ENCODE results near the gene EPS8.

DNA sequence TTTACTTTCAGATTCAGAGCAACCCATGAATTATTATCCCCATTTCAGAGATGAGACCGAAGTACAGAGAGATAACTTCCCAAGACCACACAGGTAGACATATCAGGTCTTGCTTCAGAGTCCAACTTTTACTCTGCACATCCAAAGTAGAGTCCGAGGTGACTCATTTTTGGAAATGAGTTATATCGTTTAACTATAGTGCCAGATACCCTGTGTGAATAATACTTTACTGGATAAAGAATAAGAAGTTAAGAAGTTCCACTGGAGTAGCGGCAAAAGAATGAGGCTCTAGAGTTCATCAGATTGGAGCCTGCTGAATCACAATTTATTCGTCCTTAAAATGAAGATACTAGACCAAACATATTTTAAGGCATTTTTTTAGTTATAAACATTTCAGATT lies 124.7 kb downstream of the EPS8 start:
- TF ChIP-seq, protein P1, sequence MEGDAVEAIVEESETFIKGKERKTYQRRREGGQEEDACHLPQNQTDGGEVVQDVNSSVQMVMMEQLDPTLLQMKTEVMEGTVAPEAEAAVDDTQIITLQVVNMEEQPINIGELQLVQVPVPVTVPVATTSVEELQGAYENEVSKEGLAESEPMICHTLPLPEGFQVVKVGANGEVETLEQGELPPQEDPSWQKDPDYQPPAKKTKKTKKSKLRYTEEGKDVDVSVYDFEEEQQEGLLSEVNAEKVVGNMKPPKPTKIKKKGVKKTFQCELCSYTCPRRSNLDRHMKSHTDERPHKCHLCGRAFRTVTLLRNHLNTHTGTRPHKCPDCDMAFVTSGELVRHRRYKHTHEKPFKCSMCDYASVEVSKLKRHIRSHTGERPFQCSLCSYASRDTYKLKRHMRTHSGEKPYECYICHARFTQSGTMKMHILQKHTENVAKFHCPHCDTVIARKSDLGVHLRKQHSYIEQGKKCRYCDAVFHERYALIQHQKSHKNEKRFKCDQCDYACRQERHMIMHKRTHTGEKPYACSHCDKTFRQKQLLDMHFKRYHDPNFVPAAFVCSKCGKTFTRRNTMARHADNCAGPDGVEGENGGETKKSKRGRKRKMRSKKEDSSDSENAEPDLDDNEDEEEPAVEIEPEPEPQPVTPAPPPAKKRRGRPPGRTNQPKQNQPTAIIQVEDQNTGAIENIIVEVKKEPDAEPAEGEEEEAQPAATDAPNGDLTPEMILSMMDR (optimal IDR thresholded peaks at IDR 0.05 in 1 of 3, IDR thresholded peaks at IDR 0.05 in 1 of 3, conservative IDR thresholded peaks at IDR 0.05 in 1 of 3; ENCODE audit: extremely low read depth in 1 of 3, insufficient read depth in 2 of 3, low read length in 3 of 3) = no peak
- TF ChIP-seq EZH2 (IDR thresholded peaks at IDR 0.05; ENCODE audit: low read length) = no peak
